ENCODE results near the gene MRPS17.
A peak's percentile ranks its signal among the peaks of the same experiment; 100 is the strongest.
"Not testable (repeated sequence)": the region's sequence is repeated elsewhere in the genome, so short reads cannot be mapped to it uniquely, and the experiment has no call there.

MRPS17 gene

GRCh38 chr7:55951637-55952351, at the start of gene MRPS17:
Gene MRPS17, plus strand, starts transcription at chr7:55951877. Its CDS starts 1,319 bp downstream, at chr7:55953196.
- DNase-seq, result peak; percentile 83 to 91

DNA sequence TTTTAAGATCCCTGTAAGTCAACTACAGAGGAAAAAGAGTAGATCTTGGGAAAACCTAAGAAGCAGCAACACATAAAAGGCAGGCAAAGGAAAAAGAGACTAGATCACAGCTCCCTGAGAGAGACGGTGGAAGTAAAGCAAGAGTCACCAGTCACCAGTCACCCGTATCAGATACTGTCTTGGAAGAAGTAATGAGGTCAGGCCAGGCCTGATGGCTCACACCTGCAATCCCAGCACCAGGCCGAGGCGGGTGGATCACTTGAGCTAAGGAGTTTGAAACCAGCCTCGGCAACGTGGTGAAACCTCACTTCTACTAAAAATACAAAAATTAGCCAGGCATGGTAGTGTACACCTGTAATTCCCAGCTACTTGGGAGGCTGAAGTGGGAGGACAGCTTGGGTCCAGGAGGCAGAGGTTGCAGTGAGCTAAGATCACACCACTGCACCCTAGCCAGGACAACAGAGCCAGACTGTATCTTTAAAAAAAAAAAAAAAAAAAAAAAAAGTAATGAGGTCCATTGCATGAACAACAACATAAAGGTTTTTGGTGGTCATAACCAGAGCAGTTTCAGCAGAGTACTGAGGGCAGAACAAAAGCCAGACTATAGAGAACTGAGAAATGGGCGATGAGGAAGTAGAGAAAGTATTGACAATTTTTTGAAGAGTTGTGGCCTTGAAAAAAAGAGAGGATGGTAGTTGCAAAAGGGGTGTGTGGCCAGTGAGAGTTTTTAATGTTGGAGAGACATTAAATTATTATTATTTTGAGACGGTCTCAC, 47.5 kb upstream of the MRPS17 start:
- DNase-seq, result no peak

GRCh38 chr7:55912748-55913158, 38.9 kb upstream of the MRPS17 start:
- no peak for DNase-seq

- DNase-seq, result no peak
Measured at GRCh38 chr7:55917771-55918170, 33.9 kb upstream of the MRPS17 start.

- no peak for DNase-seq
Measured at GRCh38 chr7:55928006-55928767, 23.5 kb upstream of the MRPS17 start.

DNA sequence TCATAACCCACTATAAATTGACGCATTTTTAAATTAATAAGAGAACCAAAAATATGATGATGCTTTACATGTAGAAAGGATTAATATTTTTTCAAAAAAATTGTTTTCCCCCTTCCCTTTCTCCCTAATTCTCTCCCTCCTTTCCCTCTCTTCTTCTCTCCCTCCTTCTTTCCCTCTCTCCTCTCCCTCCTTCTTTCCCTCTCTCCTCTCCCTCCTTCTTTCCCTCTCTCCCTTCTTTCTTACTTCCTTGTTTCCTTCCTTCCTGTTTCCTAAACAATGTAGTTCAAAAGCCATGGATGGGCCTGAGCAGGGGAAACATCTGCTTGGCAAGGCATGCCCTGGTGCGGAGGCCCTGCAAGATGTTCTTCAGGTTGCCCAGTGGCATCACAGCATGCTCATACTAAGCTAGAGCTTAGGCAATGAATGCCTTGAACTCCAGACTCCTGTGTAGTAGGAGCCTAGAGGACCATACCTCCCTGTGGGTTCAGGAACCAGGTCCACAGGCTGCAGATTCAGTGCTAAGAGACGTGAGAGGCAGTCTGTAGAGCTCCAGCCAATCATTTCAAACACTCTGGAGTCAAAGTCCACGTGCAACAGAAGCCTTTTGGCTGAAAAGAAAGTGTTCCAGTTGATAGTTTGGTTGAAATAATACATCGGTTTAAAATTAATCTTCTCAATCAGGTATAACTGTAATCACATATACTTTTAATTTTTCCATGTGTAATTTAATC, 20.1 kb upstream of the MRPS17 start:
- DNase-seq, result no peak

- DNase-seq, result no peak
Measured at GRCh38 chr7:55939514-55940123, 12.1 kb upstream of the MRPS17 start.

DNA sequence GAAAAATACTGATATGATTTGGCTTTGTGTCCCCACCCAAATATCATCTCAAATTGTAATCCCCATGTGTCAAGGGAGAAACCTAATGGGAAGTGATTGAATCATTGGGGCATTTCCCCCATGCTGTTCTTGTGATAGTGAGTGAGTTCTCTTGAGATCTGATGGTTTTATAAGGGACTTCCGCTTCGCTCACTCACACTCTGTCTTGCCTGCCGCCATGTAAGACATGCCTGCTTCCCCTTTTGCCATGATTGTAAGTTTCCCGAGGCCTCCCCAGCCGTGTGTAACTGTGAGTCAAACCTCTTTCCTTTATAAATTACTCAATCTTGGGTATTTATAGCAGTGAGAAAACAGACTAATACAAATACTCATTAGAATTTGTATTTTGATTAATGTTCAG, 5.1 kb upstream of the MRPS17 start:
- no peak for DNase-seq

GRCh38 chr7:55952352-55952671, 635 bp downstream of the MRPS17 start:
- not testable (repeated sequence) for DNase-seq

GRCh38 chr7:55953707-55954475, 2.2 kb downstream of the MRPS17 start:
- no peak for DNase-seq

DNA sequence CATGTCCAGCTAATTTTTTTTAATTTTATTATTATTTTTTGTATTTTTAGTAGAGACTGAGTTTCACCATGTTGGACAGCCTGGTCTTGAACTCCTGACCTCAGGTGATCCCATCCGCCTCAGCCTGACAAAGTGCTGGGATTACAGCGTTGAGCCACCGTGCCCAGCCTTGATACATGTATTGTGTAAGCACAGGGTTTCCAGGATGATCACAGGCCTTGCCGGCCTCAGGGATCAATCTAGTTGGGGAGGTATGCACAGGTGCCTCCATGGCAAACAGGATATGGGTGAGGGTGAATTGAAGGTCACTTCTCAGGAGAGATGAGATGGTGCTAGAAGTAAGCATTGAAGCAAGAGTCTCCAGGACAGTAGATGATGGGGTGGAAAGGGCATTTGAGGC, 5.5 kb downstream of the MRPS17 start:
- no peak for DNase-seq

DNA sequence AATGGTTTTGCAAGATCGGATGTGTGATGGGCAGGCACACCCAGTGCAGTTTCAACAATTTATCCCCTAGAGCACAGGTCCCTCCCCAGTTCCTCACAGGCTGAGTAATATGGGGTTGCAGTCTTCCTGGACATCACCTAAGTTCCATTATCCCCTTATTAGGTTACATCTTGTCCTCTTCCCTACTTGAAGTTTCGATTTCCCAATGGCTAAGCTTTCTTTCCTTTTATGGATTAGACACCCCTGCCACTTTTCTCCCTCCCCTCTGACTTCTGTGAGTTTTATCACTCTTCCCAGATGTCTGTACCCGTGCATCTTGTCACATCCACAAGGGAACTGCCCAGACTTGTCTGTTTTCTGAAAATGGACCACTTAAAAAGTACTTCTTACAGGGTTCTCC, 10.3 kb downstream of the MRPS17 start:
- DNase-seq, result no peak

DNA sequence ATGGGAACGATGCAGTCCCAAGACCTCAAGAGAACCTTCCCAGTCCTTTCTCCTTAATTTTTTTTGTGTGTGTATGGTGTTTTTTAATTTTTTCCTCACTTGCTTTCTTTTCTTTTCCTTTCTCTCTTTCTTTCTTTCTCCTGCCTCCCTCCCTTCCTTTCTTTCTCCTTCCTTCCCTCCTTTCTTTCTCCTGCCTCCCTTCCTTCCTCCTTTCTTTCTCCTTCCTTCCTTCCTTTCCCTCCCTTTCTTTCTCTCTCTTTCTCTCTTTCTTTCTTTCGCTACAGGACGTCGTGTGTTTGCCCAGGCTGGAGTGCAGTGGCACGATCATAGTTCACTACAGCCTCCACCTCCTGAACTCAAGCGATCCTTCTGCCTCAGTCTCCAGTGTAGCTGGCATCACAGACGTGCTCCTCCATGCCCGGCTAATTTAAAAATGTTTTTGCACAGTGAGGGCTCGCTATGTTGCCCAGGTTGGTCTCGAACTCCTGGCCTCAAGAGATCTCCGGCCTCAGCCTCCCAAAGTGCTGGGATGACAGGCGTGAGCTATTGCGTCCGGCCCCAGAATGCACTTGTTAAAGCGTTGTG, 12.0 kb downstream of the MRPS17 start:
- DNase-seq, result no peak

DNA sequence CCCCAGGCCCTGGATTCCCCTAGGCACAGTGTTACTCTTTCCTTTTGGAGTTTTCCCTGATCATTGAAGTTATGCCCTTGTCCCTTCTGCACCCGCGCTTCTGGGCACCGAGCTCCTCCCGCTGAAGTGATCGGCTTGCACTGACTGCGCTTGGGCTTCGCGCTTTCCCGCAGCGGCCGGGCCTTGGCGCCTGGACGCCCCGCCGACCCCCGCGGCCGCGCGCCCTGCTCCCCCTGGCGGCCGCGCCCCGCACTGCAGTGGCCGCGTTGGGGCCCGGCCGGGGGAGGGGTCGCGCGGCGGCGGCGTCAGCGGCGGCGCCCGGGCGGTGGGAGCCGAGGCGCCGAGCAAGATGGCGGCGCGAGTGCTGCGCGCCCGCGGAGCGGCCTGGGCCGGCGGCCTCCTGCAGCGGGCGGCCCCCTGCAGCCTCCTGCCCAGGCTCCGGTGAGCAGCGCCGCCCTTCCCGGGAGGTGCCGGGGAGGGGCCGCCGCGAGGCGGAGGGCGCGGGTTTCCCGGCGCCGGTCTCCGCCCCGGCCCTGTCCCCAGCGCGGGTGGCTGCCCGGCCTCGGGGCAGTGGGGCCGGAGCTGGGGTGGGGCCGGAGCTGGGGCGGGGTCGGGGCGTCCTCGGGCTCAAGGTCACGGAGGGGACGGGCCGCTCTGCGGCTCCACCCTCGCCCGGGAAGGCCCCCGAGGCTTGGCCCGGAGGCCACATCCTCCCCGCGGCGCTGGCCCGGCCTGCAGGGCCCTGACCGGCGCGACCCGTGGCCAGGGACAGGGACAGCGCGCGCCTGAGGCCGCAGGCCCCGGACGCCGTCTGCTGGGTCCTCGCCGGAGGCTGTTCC, 12.8 kb downstream of the MRPS17 start, which contains the start of gene NIPSNAP2:
TSS of gene NIPSNAP2 (plus strand) at position 325 of the 839 bp plus-strand sequence. CDS start at position 350, 25 bp downstream.
- DNase-seq, result peak in 1 of 2 experiments; percentile 79

DNA sequence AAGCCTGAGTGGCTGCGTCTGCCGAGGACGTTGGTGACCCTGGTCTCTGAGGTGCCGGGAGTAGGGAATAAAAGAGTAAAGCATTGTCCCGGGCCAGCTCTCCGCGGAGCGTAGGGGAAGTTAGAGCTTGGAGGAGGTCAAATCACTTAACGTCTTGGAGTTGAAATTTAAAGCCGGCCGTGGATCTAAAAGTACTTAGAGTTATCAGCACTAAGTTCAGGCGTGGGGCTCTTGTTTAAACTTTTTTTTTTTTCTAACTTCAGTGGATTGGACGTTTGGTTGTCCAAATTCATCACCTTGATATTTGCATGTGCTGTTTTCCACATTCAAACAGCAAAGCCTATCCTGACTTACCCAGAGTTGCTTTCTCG, 13.4 kb downstream of the MRPS17 start:
- no peak for DNase-seq

DNA sequence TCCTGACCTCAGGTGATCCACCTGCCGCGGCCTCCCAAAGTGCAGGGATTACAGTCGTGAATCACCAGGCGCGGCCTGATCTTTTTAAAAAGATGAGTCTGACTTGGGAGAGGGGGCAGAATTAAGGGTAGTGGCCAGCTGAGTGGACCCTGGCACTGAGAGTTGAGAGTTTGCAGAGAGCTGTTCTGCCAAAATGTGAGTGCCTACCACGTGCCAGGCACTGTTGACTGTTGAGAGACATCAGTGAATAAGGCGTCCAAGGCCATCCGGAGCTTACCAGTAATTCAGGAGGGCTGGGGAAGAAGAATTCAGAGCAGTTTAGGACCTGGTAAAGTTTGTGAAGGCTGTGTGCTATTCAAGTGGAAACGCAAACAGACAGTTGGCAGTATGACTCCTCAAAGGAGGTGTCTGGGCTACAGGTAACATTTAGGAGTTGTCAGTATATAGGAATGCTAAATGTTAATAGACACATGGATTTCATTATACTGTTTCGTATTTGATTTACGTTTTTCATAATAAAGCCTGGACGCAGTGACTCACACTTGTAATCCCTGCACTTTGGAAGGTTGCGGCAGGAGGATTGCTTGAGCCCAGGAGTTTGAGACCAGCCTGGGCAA, 14.2 kb downstream of the MRPS17 start:
- DNase-seq, result no peak

DNA sequence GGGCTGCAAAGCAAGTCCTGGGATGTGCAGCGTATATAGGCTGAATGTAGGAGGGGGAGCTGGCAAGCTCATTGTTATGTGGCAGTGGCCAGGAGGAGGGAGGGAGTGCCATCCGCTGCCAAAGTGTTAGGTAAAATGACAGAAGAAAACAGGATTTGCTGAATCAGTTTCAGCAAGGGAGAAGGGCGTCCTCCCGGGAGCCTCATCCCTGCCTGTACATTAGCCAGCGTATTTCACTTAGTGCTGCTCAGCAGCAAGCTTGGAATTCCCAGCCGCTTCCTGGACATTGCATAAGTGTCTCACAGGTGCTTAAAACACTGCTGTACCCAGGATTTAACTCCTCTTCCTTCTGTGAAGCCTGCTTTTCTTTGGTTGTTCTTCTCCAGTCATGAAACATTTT, 15.2 kb downstream of the MRPS17 start:
- peak; percentile 47 to 60 for DNase-seq

DNA sequence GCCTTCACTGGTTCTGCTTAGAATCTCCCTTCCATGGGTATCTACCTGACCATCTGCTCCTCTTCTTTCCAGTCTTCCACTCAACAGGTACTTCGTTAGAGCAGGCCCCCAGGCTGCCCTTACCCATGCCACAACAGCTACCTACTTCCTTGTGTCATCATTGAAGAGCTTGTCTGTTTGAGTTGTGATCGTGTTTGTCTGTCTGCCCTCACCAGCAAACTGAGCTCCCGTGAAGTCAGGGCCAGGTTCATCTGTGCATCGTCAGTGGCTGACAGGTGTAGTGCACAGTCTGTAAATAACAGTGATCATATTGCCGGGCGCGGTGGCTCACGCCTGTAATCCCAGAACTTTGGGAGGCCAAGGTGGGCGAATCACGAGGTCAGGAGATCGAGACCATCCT, 17.7 kb downstream of the MRPS17 start:
- no peak for DNase-seq

- no peak for DNase-seq
Measured at GRCh38 chr7:55970561-55970960, 18.9 kb downstream of the MRPS17 start.

DNA sequence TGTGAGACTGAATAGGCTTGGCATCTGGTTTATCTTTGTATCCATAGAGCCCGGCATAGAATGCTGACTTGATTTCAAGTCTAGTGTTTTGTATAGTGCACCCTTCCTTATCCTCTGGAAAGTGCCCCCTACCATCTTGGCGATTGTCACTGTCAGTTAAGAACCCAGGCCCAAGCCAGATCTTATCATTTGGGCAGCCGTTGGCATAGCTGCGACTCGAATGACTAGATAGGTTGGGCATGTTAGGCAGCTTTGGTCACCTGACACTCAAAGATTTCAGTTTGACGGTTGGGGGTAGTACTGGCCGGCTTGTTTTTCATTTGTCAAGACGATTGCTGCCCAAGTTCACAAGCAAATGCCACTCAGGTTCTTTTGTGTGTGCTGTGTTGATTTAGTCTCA, 19.3 kb downstream of the MRPS17 start:
- no peak for DNase-seq
